ENCODE results near the gene SLC2A6. TPM values are rescaled to one million over a fixed set of nuclear protein-coding genes. Genes with fewer than 3 reads are reported as not detected.

SLC2A6 gene
- total RNA-seq, 2 experiments from 2014 or later: 2.2 to 2.6 TPM

DNA sequence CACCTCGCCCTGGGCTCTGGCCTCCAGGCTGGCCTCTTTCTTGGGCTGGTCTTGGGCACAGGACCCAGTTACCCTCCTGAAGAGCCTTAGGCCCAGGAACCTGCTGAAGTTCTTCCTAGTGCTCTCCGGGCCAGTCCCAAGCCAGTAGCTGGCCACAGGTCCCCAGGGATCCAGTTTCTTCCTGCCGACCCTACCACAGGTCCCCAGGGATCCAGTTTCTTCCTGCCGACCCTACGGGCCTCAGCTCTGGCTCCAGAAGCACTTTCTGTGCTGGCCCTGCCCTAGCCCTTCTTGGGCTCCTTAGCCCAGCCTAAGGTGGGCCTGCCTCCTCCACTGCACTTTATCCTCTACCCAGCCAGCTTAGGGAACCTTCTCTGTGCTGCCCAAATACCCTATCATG is 37.3 kb downstream of the SLC2A6 start:
- no peaks in the 10 kb centered on the region for H3K27me3 Mint-ChIP-seq
- DNase-seq: no peak
- H3K36me3 Mint-ChIP-seq: no peaks in the 10 kb centered on the region
- POLR2A ChIA-PET: no interaction called here
- H3K4me3 Mint-ChIP-seq: no peak overlapping the region
- CTCF ChIA-PET: no interaction called here
- no peaks in the 10 kb centered on the region for H3K9me3 Mint-ChIP-seq
- H3K27ac Mint-ChIP-seq: no peak overlapping the region
- no peaks in the 10 kb centered on the region for H3K4me1 Mint-ChIP-seq (ENCODE audit: low read depth)
- intact Hi-C loops (cut with micrococcal nuclease): no loop called here

- CTCF ChIA-PET: no interaction called here
- no peaks in the 10 kb centered on the region for H3K36me3 Mint-ChIP-seq
- intact Hi-C loops (cut with micrococcal nuclease): no loop called here
- H3K27ac Mint-ChIP-seq: no peak overlapping the region
- no peak overlapping the region for H3K4me3 Mint-ChIP-seq
- H3K27me3 Mint-ChIP-seq: no peaks in the 10 kb centered on the region
- DNase-seq: no peak
- H3K4me1 Mint-ChIP-seq (ENCODE audit: low read depth): no peaks in the 10 kb centered on the region
- POLR2A ChIA-PET: no interaction called here
- H3K9me3 Mint-ChIP-seq: no peaks in the 10 kb centered on the region
Observed at GRCh38 chr9:133440874-133441273, 38.0 kb downstream of the SLC2A6 start.

GRCh38 chr9:133439337-133439736 is 39.6 kb downstream of the SLC2A6 start:
- no peaks in the 10 kb centered on the region for H3K4me1 Mint-ChIP-seq (ENCODE audit: low read depth)
- ChIA-PET CTCF (no interaction called here), POLR2A (no interaction called here)
- DNase-seq: no peak
- no peaks in the 10 kb centered on the region for H3K27me3 Mint-ChIP-seq
- H3K36me3 Mint-ChIP-seq: no peaks in the 10 kb centered on the region
- intact Hi-C loops (cut with micrococcal nuclease): no loop called here
- no peak overlapping the region for H3K4me3 Mint-ChIP-seq
- no peaks in the 10 kb centered on the region for H3K9me3 Mint-ChIP-seq
- no peak overlapping the region for H3K27ac Mint-ChIP-seq

GRCh38 chr9:133437753-133438531 is 41.0 kb downstream of the SLC2A6 start:
- Mint-ChIP-seq H3K4me1 (ENCODE audit: low read depth) (no peaks in the 10 kb centered on the region), H3K36me3 (no peaks in the 10 kb centered on the region), H3K27ac (no peak overlapping the region), H3K27me3 (no peaks in the 10 kb centered on the region), H3K4me3 (no peak overlapping the region), H3K9me3 (no peaks in the 10 kb centered on the region)
- CTCF ChIA-PET: no interaction called here
- POLR2A ChIA-PET: no interaction called here
- intact Hi-C loops (cut with micrococcal nuclease): no loop called here
- no peak for DNase-seq

DNA sequence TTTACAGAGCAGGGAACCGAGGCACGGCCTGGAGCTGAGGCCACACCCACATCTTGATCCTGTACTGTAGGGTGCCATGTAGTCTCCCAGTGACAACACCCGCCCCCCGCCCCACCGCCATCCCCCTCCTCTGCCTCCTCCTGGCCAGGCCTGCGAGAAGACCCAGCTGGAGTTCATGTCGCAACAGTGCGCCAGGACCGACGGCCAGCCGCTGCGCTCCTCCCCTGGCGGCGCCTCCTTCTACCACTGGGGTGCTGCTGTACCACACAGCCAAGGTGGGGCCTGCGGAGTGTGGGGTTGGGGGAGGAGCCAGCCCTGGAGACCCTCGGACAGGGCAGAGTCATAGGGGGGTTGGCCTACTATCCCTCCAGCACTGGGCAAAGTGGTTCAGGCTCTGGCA is 42.2 kb downstream of the SLC2A6 start:
- no peaks in the 10 kb centered on the region for H3K9me3 Mint-ChIP-seq
- H3K4me1 Mint-ChIP-seq (ENCODE audit: low read depth): no peaks in the 10 kb centered on the region
- POLR2A ChIA-PET: no interaction called here
- H3K27ac Mint-ChIP-seq: no peak overlapping the region
- no peaks in the 10 kb centered on the region for H3K36me3 Mint-ChIP-seq
- intact Hi-C loops (cut with micrococcal nuclease): no loop called here
- CTCF ChIA-PET: no interaction called here
- no peaks in the 10 kb centered on the region for H3K27me3 Mint-ChIP-seq
- no peak overlapping the region for H3K4me3 Mint-ChIP-seq
- no peak for DNase-seq

DNA sequence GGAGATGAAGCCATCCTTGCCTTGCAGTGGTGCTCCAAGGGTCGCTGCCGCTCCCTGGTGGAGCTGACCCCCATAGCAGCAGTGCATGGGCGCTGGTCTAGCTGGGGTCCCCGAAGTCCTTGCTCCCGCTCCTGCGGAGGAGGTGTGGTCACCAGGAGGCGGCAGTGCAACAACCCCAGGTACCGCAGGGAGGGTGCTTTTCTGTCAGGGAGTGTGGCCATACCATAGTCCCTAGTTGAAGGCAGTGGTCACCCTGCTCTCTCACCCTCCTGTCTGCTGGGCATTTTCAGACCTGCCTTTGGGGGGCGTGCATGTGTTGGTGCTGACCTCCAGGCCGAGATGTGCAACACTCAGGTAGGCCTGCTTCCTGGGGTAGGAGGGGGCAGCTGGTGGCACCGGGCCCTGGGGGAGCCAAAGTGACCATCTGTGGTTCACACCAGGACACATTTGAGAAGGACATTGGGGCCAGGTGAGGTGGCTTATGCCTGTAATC is 45.5 kb downstream of the SLC2A6 start:
- POLR2A ChIA-PET: no interaction called here
- Mint-ChIP-seq H3K9me3 (no peaks in the 10 kb centered on the region), H3K4me3 (no peak overlapping the region), H3K4me1 (ENCODE audit: low read depth) (peaks cover 2% of the 10 kb centered on the region), H3K27ac (no peak overlapping the region), H3K36me3 (no peaks in the 10 kb centered on the region), H3K27me3 (peaks cover 6% of the 10 kb centered on the region)
- DNase-seq: no peak
- intact Hi-C loops (cut with micrococcal nuclease): no loop called here
- CTCF ChIA-PET: no interaction called here

- Mint-ChIP-seq H3K27ac (no peak overlapping the region), H3K27me3 (peaks cover 26% of the 10 kb centered on the region), H3K9me3 (no peaks in the 10 kb centered on the region), H3K36me3 (no peaks in the 10 kb centered on the region), H3K4me3 (no peak overlapping the region), H3K4me1 (ENCODE audit: low read depth) (peaks cover 4% of the 10 kb centered on the region)
- POLR2A ChIA-PET: no interaction called here
- intact Hi-C loops (cut with micrococcal nuclease): no loop called here
- CTCF ChIA-PET: no interaction called here
- no peak for DNase-seq
Observed at GRCh38 chr9:133430244-133430643, 48.7 kb downstream of the SLC2A6 start.

GRCh38 chr9:133429641-133430161 is 49.2 kb downstream of the SLC2A6 start:
- ChIA-PET CTCF (no interaction called here), POLR2A (no interaction called here)
- no peak overlapping the region for H3K27ac Mint-ChIP-seq
- intact Hi-C loops (cut with micrococcal nuclease): no loop called here
- no peaks in the 10 kb centered on the region for H3K36me3 Mint-ChIP-seq
- peak; percentile 30 for DNase-seq
- no peaks in the 10 kb centered on the region for H3K9me3 Mint-ChIP-seq
- H3K4me1 Mint-ChIP-seq (ENCODE audit: low read depth): peaks cover 4% of the 10 kb centered on the region
- H3K4me3 Mint-ChIP-seq: no peak overlapping the region
- peaks cover 28% of the 10 kb centered on the region for H3K27me3 Mint-ChIP-seq

DNA sequence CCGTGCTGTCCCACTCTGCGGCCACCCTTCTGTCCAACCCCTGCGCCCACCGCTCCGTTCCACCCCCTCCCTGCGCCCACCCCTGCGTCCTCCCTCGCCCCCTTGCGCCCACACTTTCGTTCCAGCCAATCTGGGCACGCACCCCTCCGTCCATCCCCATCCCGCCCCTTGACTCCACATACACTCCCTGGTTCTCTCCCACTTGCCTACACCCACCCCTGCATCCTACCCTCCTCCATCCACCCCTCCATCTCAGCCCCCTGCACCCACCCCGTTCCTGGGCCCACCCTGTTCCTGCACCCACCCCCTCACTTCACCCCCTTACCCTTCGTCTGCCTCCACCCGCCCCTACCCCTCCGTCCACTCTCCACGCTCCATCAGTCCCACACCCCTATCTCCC is 49.7 kb downstream of the SLC2A6 start:
- peaks cover 4% of the 10 kb centered on the region for H3K4me1 Mint-ChIP-seq (ENCODE audit: low read depth)
- intact Hi-C loops (cut with micrococcal nuclease): no loop called here
- peaks cover 28% of the 10 kb centered on the region for H3K27me3 Mint-ChIP-seq
- H3K27ac Mint-ChIP-seq: no peak overlapping the region
- DNase-seq: no peak
- no peak overlapping the region for H3K4me3 Mint-ChIP-seq
- ChIA-PET CTCF (no interaction called here), POLR2A (no interaction called here)
- no peaks in the 10 kb centered on the region for H3K9me3 Mint-ChIP-seq
- no peaks in the 10 kb centered on the region for H3K36me3 Mint-ChIP-seq

DNA sequence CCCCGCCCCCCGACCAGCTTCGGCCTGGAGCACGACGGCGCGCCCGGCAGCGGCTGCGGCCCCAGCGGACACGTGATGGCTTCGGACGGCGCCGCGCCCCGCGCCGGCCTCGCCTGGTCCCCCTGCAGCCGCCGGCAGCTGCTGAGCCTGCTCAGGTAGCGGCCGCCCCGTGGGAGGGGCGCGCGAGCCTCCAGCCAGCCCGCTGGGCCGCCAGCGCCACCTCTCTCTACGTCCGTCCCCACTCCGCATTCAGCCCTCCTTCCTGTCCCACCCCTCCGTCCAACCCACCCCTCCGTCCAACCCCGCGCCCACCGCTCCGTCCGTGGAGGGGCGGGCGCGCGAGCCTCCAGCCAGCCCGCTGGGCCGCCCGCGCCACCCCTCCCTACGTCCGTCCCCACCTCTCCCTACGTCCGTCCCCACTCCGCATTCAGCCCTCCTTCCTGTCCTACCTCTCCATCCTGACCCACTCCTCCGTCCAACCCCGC is 50.2 kb downstream of the SLC2A6 start:
- H3K9me3 Mint-ChIP-seq: no peaks in the 10 kb centered on the region
- peaks cover 28% of the 10 kb centered on the region for H3K27me3 Mint-ChIP-seq
- ChIA-PET CTCF (interaction anchor here (0.9 kb wide), 1 partner anchor 11 kb away, joined by 3 read pairs; the partner anchor contains the start of gene REXO4), POLR2A (no interaction called here)
- intact Hi-C loops (cut with micrococcal nuclease): no loop called here
- H3K36me3 Mint-ChIP-seq: no peaks in the 10 kb centered on the region
- H3K27ac Mint-ChIP-seq: no peak overlapping the region
- peaks cover 4% of the 10 kb centered on the region for H3K4me1 Mint-ChIP-seq (ENCODE audit: low read depth)
- H3K4me3 Mint-ChIP-seq: no peak overlapping the region
- DNase-seq: no peak

- CTCF ChIA-PET: interaction anchor here (0.9 kb wide), 1 partner anchor 10 kb away, joined by 3 read pairs; the partner anchor contains the start of gene REXO4
- H3K27ac Mint-ChIP-seq: no peak overlapping the region
Observed at GRCh38 chr9:133427658-133428348, 51.1 kb downstream of the SLC2A6 start.

GRCh38 chr9:133426011-133426410 is 52.9 kb downstream of the SLC2A6 start:
- Mint-ChIP-seq H3K27me3 (peaks cover 28% of the 10 kb centered on the region), H3K36me3 (no peaks in the 10 kb centered on the region), H3K4me3 (no peak overlapping the region), H3K4me1 (ENCODE audit: low read depth) (peaks cover 17% of the 10 kb centered on the region), H3K27ac (no peak overlapping the region), H3K9me3 (no peaks in the 10 kb centered on the region)
- intact Hi-C loops (cut with micrococcal nuclease): no loop called here
- CTCF ChIA-PET: no interaction called here
- POLR2A ChIA-PET: no interaction called here
- no peak for DNase-seq

More at GRCh38 chr9:133427658-133428348, 51.1 kb downstream of the SLC2A6 start:
- POLR2A ChIA-PET: no interaction called here
- intact Hi-C loops (cut with micrococcal nuclease): no loop called here
- H3K4me3 Mint-ChIP-seq: peak overlapping the region; percentile 12
- no peaks in the 10 kb centered on the region for H3K9me3 Mint-ChIP-seq
- H3K4me1 Mint-ChIP-seq (ENCODE audit: low read depth): peaks cover 4% of the 10 kb centered on the region
- DNase-seq: no peak
- no peaks in the 10 kb centered on the region for H3K36me3 Mint-ChIP-seq
- H3K27me3 Mint-ChIP-seq: peaks cover 28% of the 10 kb centered on the region

Measured in activated CD4-positive, alpha-beta memory T cell treated with anti-CD3 and anti-CD28 coated beads for 36 hours (primary cell).